Astrocyte (in vitro differentiated cells and primary cell): ENCODE results near the gene KLF2. TPM values are rescaled to one million over a fixed set of nuclear protein-coding genes. Genes with fewer than 3 reads are reported as not detected.

ENCODE experiments used
- DNase-seq: peaks from one replicate; pipeline ENCODE4 v3.0.0-alpha.2; 2010; ENCODE audit warnings: low read depth
- FAIRE-seq: peaks from 2 replicates; lab custom pipeline; 2011; peaks lifted over from hg19 to GRCh38; lab: Jason Lieb, UNC
- H2AFZ ChIP-seq: 2 replicates; pipeline ENCODE4 v1.6.0; 2012; ENCODE audit warnings: low read depth, low read length, inconsistent platforms
- H3K27ac ChIP-seq: 2 replicates; pipeline ENCODE4 v1.5.1; 2011; ENCODE audit warnings: low read depth, low read length, inconsistent platforms
- H3K27me3 ChIP-seq: 2 replicates; pipeline ENCODE4 v1.6.0; 2011; ENCODE audit warnings: low read length, inconsistent platforms; ENCODE audit not compliant: insufficient read depth
- H3K36me3 ChIP-seq: 2 replicates; pipeline ENCODE4 v1.5.1; 2011; ENCODE audit warnings: low read length, inconsistent platforms; ENCODE audit not compliant: insufficient read depth
- H3K4me1 ChIP-seq: 2 replicates; pipeline ENCODE4 v1.5.1; 2011; ENCODE audit warnings: low read length, inconsistent platforms; ENCODE audit not compliant: insufficient read depth
- H3K4me2 ChIP-seq: 2 replicates; pipeline ENCODE4 v1.6.0; 2012; ENCODE audit warnings: low read length, inconsistent platforms
- H3K4me3 ChIP-seq: 2 replicates; pipeline ENCODE4 v1.5.1; 2011; ENCODE audit warnings: low read depth, mild to moderate bottlenecking, low read length, inconsistent platforms; ENCODE audit not compliant: insufficient read depth
- H3K79me2 ChIP-seq: 2 replicates; pipeline ENCODE4 v1.6.0; 2012; ENCODE audit warnings: mild to moderate bottlenecking, low read length, inconsistent platforms; ENCODE audit not compliant: insufficient read depth
- H3K9ac ChIP-seq: 2 replicates; pipeline ENCODE4 v1.6.0; 2012; ENCODE audit warnings: mild to moderate bottlenecking, low read length, inconsistent platforms
- H3K9me3 ChIP-seq: 2 replicates; pipeline ENCODE4 v1.5.1; 2012; ENCODE audit warnings: low read depth, mild to moderate bottlenecking, low read length, inconsistent platforms; ENCODE audit not compliant: insufficient read depth
- H4K20me1 ChIP-seq: 2 replicates; pipeline ENCODE4 v1.6.0; 2012; ENCODE audit warnings: low read length, inconsistent platforms; ENCODE audit not compliant: insufficient read depth
- H3K27ac Mint-ChIP-seq: one replicate; pipeline ENCODE4 v1.8.0; 2021; ENCODE audit warnings: mild to moderate bottlenecking, mixed read lengths; ENCODE audit not compliant: unreplicated experiment
- H3K27me3 Mint-ChIP-seq: one replicate; pipeline ENCODE4 v1.8.0; 2021; ENCODE audit warnings: low read depth, mixed read lengths; ENCODE audit not compliant: unreplicated experiment
- H3K36me3 Mint-ChIP-seq: one replicate; pipeline ENCODE4 v1.8.0; 2021; ENCODE audit warnings: low read depth, mixed read lengths; ENCODE audit not compliant: unreplicated experiment
- H3K4me1 Mint-ChIP-seq: one replicate; pipeline ENCODE4 v1.8.0; 2021; ENCODE audit warnings: low read depth, mixed read lengths; ENCODE audit not compliant: unreplicated experiment
- H3K4me3 Mint-ChIP-seq: one replicate; pipeline ENCODE4 v1.8.0; 2021; ENCODE audit warnings: mild to moderate bottlenecking, moderate library complexity, mixed read lengths; ENCODE audit not compliant: unreplicated experiment
- H3K9me3 Mint-ChIP-seq: one replicate; pipeline ENCODE4 v1.8.0; 2021; ENCODE audit warnings: mild to moderate bottlenecking, mixed read lengths; ENCODE audit not compliant: unreplicated experiment
- EZH2 ChIP-seq: IDR thresholded peaks from 2 replicates; pipeline ENCODE4 v1.6.1; 2012; ENCODE audit warnings: mild to moderate bottlenecking, low read length, inconsistent platforms; ENCODE audit not compliant: insufficient read depth
- total RNA-seq: library from RNA; stranded (reverse); gene quantifications from 2 replicates; pipeline ENCODE4 v1.2.1, GENCODE V29; 2021
- TF ChIP-seq, protein P1 (sequence below): IDR thresholded peaks from 2 replicates; pipeline ENCODE4 v1.5.1; 2011; ENCODE audit warnings: low read depth, mild to moderate bottlenecking, inconsistent platforms, low read length, moderate library complexity; ENCODE audit not compliant: insufficient read depth

The KLF2 gene
- total RNA-seq, 1 donor from 2014 or later = 1.9 TPM

DNA sequence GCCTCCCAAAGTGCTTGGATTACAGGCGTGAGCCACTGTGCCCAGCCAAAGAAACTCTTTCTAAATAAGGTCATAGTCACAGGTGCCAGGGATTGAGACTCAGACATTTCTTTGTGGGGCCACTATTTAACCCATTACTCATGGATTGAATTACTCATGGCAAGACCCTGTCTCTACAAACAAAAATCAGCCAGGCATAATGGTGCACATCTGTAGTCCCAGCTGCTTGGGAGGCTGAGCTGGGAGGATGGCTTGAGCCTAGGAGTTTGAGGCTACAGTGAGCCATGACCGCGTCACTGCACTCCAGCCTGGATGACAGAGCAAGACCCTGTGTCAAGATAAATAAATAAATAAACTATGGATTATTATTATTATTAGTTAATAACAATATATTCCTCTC is 3.6 kb upstream of the KLF2 start:
- Mint-ChIP-seq H3K9me3 (peaks cover 6% of the 10 kb centered on the region), H3K36me3 (no peaks in the 10 kb centered on the region), H3K4me3 (no peak overlapping the region), H3K27ac (no peak overlapping the region), H3K4me1 (peaks cover 4% of the 10 kb centered on the region), H3K27me3 (peaks cover 36% of the 10 kb centered on the region)
- Histone ChIP-seq H3K79me2 (peaks cover 11% of the 10 kb centered on the region), H2AFZ (no peak overlapping the region), H3K9ac (no peak overlapping the region), H3K4me2 (no peak overlapping the region), H3K27me3 (no peaks in the 10 kb centered on the region), H3K27ac (no peak overlapping the region), H4K20me1 (peaks cover 5% of the 10 kb centered on the region), H3K4me1 (peaks cover 17% of the 10 kb centered on the region), H3K4me3 (no peak overlapping the region), H3K36me3 (no peaks in the 10 kb centered on the region), H3K9me3 (no peaks in the 10 kb centered on the region)
- DNase-seq (no peak), FAIRE-seq (no peak)
- TF ChIP-seq, protein P1, sequence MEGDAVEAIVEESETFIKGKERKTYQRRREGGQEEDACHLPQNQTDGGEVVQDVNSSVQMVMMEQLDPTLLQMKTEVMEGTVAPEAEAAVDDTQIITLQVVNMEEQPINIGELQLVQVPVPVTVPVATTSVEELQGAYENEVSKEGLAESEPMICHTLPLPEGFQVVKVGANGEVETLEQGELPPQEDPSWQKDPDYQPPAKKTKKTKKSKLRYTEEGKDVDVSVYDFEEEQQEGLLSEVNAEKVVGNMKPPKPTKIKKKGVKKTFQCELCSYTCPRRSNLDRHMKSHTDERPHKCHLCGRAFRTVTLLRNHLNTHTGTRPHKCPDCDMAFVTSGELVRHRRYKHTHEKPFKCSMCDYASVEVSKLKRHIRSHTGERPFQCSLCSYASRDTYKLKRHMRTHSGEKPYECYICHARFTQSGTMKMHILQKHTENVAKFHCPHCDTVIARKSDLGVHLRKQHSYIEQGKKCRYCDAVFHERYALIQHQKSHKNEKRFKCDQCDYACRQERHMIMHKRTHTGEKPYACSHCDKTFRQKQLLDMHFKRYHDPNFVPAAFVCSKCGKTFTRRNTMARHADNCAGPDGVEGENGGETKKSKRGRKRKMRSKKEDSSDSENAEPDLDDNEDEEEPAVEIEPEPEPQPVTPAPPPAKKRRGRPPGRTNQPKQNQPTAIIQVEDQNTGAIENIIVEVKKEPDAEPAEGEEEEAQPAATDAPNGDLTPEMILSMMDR = no peak
- TF ChIP-seq EZH2 = no peak

DNA sequence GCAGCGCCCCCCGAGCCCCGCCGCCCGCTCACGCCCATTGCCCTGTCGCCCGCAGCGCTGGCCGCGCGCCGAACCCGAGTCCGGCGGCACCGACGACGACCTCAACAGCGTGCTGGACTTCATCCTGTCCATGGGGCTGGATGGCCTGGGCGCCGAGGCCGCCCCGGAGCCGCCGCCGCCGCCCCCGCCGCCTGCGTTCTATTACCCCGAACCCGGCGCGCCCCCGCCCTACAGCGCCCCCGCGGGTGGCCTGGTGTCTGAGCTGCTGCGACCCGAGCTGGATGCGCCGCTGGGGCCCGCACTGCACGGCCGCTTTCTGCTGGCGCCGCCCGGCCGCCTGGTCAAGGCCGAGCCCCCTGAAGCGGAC is 518 bp downstream of the KLF2 start:
- H3K27me3 ChIP-seq = no peaks in the 10 kb centered on the region
- H3K4me1 Mint-ChIP-seq = no peaks in the 10 kb centered on the region
- peaks cover 6% of the 10 kb centered on the region for H3K36me3 Mint-ChIP-seq
- H3K4me3 ChIP-seq = peak overlapping the region; percentile 57
- H3K27ac Mint-ChIP-seq = no peak overlapping the region
- H3K36me3 ChIP-seq = peaks cover 11% of the 10 kb centered on the region
- FAIRE-seq (no peak), DNase-seq (no peak)
- H3K9me3 Mint-ChIP-seq = peaks cover 3% of the 10 kb centered on the region
- H3K27me3 Mint-ChIP-seq = peaks cover 54% of the 10 kb centered on the region
- peak overlapping the region; percentile 94 for H3K4me2 ChIP-seq
- no peak overlapping the region for H3K4me3 Mint-ChIP-seq
- peak overlapping the region; percentile 77 for H3K27ac ChIP-seq
- no peak overlapping the region for H2AFZ ChIP-seq
- peak overlapping the region; percentile 87 for H3K9ac ChIP-seq
- H4K20me1 ChIP-seq = peaks cover 38% of the 10 kb centered on the region
- H3K9me3 ChIP-seq = no peaks in the 10 kb centered on the region
- peaks cover 25% of the 10 kb centered on the region for H3K79me2 ChIP-seq
- H3K4me1 ChIP-seq = peaks cover 20% of the 10 kb centered on the region
- no peak for TF ChIP-seq EZH2
- TF ChIP-seq, protein P1 = no peak

DNA sequence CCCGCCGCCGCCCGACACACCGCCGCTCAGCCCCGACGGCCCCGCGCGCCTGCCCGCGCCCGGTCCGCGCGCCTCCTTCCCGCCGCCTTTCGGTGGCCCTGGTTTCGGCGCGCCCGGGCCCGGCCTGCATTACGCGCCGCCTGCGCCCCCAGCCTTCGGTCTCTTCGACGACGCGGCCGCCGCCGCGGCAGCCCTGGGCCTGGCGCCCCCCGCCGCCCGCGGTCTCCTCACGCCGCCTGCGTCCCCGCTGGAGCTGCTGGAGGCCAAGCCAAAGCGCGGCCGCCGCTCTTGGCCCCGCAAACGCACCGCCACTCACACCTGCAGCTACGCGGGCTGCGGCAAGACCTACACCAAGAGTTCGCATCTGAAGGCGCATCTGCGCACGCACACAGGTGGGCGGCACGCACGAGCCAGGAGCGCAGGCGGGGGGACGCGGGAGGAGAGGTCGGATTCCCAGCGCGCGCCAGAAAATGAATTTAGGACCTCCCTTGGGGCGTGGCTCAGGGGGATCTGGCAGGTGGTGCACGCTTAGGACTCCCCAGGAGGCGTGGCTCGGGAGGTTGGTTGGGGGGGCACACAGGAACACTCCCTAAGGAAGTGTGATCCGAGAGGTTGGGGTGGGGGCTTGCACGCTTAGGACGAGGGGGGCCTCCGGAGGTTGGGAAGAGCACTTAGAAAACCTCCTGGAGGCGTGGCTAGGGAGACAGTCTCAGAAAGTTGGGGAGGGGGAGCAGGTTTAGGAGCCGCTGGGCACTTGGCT is 1.2 kb downstream of the KLF2 start:
- DNase-seq = no peak
- Mint-ChIP-seq H3K4me3 (peak overlapping the region; percentile 82), H3K4me1 (peaks cover 2% of the 10 kb centered on the region), H3K27me3 (peaks cover 56% of the 10 kb centered on the region), H3K36me3 (peaks cover 6% of the 10 kb centered on the region), H3K27ac (no peak overlapping the region), H3K9me3 (peaks cover 3% of the 10 kb centered on the region)
- Histone ChIP-seq H3K27me3 (no peaks in the 10 kb centered on the region), H3K36me3 (peaks cover 11% of the 10 kb centered on the region), H3K9me3 (no peaks in the 10 kb centered on the region), H3K27ac (peak overlapping the region; percentile 25), H2AFZ (no peak overlapping the region), H4K20me1 (peaks cover 38% of the 10 kb centered on the region), H3K79me2 (peaks cover 25% of the 10 kb centered on the region), H3K4me2 (peak overlapping the region; percentile 94), H3K4me3 (peak overlapping the region; percentile 83), H3K9ac (peak overlapping the region; percentile 87), H3K4me1 (peaks cover 24% of the 10 kb centered on the region)
- no peak for FAIRE-seq
- TF ChIP-seq EZH2 = no peak
- TF ChIP-seq, protein P1 = no peak
